SU-DHL-6 (cell line): ENCODE data around the gene ETFB.

Source experiments
- CTCF ChIP-seq: fragments of 200-600 bp; sonication (generic); IDR thresholded peaks from one replicate; pipeline ENCODE4 v1.5.1; 2017; ENCODE audit warnings: antibody characterized with exemption, mild to moderate bottlenecking, low read length, moderate library complexity; ENCODE audit not compliant: insufficient read depth, poor library complexity, severe bottlenecking
- EZH2phosphoT487 ChIP-seq: fragments of 200-600 bp; sonication (generic), shearing (Covaris generic); conservative IDR thresholded peaks from 2 replicates; pipeline ENCODE4 v1.6.1; 2018; ENCODE audit warnings: mild to moderate bottlenecking, antibody characterized with exemption, low read length, moderate library complexity, mixed read lengths

GRCh38 chr19:51327066-51328001 lies 38.9 kb downstream of the ETFB start:
- TF ChIP-seq CTCF (no peak), EZH2phosphoT487 (no peak)
